Frontal cortex (tissue), 4 donors: Measurements from ENCODE around the gene CA10. TPM values are rescaled to one million over a fixed set of nuclear protein-coding genes. Genes with fewer than 3 reads are reported as not detected.

Experiments used
- DNase-seq, 2 donors: peaks; one replicate each; pipeline ENCODE4 v3.0.0; 2012; ENCODE audit warnings: low spot score in 2 of 2
- FAIRE-seq: peaks from 2 replicates; lab custom pipeline; 2012; peaks lifted over from hg19 to GRCh38; lab: Jason Lieb, UNC
- total RNA-seq: library from RNA; depleted of rRNA; stranded (reverse); fragments of >200 nt; gene quantifications from one replicate; pipeline ENCODE4 v1.2.3, GENCODE V29; 2014
- donor health status: control.
- donor health status: control.
- donor health status: control.

Gene CA10
- total RNA-seq, 1 donor from 2014 or later: 39.5 TPM

- DNase-seq (no peak), FAIRE-seq (no peak)
Measured at GRCh38 chr17:51597345-51597744, 561.2 kb downstream of the CA10 start.

DNA sequence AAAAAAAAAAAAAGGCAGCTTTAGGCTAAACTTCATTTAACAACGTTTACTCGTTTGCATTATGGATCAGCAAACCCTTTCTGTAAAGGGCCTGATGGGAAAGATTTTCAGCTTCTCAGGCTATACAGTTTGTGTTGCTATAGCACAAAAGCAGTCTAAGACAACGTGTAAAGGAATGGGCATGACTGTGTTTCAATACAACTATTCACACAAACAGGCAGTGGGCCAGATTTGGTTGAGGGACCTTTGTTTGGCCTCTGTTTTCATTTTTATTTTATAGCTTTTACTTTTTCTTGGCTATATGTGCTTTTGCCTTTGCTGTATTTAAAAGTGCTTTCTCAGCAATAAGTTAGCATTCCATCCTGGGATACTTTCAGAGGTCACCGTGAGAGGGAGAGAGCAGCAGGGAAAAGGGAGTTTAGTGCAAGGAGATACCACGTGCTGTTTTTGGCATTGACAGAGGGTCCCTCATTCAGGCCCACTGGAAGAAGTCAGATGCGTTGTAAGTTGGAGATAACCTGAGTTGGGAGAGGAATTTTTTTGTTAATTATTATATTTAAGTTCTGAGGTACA lies 562.6 kb downstream of the CA10 start:
- FAIRE-seq: no peak
- DNase-seq: no peak

GRCh38 chr17:51590071-51590656 lies 568.4 kb downstream of the CA10 start:
- FAIRE-seq: no peak

DNA sequence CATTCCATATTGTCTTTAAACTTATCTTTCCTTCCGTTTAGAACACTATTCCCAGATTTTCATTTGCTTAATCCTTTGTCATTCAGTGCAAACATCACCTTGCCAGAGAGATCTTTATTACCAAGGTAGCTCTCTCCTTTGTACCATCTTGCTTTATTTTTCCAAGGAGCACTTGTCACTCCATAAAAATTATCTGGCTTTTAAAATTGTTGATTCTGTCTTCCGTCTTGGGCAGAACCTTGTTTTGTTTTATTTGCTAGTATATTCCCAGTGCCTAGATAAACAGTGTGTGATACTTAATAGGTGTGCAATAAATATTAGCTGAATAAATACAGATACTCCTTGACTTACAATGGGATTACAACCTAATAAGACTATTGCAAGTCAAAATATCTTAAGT lies 570.5 kb downstream of the CA10 start:
- no peak for FAIRE-seq

More at GRCh38 chr17:51590071-51590656, 568.4 kb downstream of the CA10 start:
- no peak for DNase-seq

DNA sequence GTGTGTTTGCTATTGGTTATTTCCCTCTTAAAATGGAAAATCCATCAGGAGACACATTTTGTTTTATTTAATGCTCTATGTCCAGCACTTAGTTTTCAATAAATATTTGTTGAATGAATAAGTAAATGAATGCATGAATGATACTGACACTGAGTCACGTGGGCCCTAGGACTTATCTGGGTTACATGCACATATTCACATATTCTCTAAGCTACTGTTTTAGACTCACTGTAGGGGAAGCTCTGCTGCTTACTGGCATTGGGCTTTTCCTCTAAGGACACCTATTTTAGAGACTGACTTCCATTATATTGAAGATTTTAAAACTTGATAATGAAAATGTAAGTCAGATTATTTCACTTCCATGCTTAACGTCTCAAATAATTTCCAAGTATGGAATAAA lies 571.0 kb downstream of the CA10 start:
- DNase-seq (no peak), FAIRE-seq (no peak)

More for the DNA sequence above, 570.5 kb downstream of the CA10 start:
- no peak for DNase-seq

DNA sequence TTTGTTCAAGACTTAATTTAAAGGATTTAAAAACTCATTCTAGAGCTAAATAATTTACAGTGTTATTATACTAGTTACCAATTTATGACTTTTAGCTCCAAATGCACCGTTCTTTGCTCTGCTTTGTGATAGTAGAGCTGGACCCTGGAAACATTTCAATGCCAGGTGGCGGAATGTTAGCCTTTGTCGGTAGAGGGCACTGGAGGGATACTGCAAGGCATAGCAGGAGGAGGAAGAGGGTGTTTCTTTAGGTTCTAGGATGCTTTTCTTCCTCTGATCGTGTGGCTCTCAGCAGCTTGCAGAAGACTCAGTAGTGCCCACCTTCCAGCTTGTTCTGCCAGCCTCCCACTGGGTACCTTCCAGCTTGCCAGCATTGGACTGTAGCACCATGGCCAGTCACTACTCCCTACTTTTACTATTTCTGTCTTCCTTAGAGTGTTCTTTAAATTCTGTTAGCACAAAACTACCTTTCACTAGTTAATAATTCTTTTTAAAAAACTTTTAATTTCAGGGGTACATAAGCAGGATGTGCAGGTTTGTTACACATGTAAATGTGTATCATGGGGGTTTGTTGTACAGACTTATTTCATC lies 572.9 kb downstream of the CA10 start:
- no peak for FAIRE-seq
- DNase-seq: no peak

- DNase-seq (no peak), FAIRE-seq (no peak)
Measured at GRCh38 chr17:51580869-51581268, 577.6 kb downstream of the CA10 start.
